Epithelial cell of proximal tubule (primary cell): ENCODE measurements around the gene STRN4. TPM values are rescaled to one million over a fixed set of nuclear protein-coding genes. Genes with fewer than 3 reads are reported as not detected.

Experiments
- DNase-seq: peaks from one replicate; pipeline ENCODE4 v3.0.0-alpha.2; 2011; ENCODE audit warnings: low read depth
- H3K4me3 ChIP-seq: 2 replicates; pipeline ENCODE4 v1.5.1; 2011; ENCODE audit warnings: low read depth, mild to moderate bottlenecking, low read length
- total RNA-seq: library from RNA; depleted of rRNA; stranded (reverse); fragments of >200 nt; gene quantifications from 2 replicates; pipeline ENCODE4 v1.2.3, GENCODE V29; 2015
- TF ChIP-seq, protein P1 (sequence below): conservative IDR thresholded peaks from 2 replicates; pipeline ENCODE4 v1.5.1; 2012; ENCODE audit warnings: low read depth, mild to moderate bottlenecking, low read length

Gene STRN4
- total RNA-seq, 1 donor from 2014 or later, result 62.1 TPM

- TF ChIP-seq, protein P1, sequence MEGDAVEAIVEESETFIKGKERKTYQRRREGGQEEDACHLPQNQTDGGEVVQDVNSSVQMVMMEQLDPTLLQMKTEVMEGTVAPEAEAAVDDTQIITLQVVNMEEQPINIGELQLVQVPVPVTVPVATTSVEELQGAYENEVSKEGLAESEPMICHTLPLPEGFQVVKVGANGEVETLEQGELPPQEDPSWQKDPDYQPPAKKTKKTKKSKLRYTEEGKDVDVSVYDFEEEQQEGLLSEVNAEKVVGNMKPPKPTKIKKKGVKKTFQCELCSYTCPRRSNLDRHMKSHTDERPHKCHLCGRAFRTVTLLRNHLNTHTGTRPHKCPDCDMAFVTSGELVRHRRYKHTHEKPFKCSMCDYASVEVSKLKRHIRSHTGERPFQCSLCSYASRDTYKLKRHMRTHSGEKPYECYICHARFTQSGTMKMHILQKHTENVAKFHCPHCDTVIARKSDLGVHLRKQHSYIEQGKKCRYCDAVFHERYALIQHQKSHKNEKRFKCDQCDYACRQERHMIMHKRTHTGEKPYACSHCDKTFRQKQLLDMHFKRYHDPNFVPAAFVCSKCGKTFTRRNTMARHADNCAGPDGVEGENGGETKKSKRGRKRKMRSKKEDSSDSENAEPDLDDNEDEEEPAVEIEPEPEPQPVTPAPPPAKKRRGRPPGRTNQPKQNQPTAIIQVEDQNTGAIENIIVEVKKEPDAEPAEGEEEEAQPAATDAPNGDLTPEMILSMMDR, result no peak
- DNase-seq, result no peak
- H3K4me3 ChIP-seq, result no peak overlapping the region
Observed at GRCh38 chr19:46737761-46738171, 8.5 kb downstream of the STRN4 start.

DNA sequence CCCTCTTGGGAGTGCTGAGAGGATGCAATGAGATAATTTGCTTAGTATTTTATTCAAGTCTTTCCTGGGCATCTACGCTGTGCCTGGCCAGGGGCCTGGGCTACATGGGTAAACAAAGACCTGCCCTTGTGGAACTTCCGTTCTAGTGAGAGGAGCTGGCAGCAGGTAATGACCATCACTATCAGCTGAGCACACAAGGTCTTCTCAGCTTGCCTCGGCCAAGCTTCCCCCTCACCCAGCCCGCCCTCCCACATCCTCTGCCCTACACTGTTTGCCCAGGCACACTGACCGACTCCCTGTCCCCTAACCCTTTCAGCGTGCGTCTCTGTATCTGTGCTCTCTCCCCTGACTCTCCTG, 9.0 kb downstream of the STRN4 start:
- TF ChIP-seq, protein P1, result no peak
- no peak overlapping the region for H3K4me3 ChIP-seq
- DNase-seq, result no peak

- DNase-seq, result no peak
- TF ChIP-seq, protein P1, result no peak
- H3K4me3 ChIP-seq, result no peak overlapping the region
Observed at GRCh38 chr19:46736531-46737297, 9.5 kb downstream of the STRN4 start.

- no peak for DNase-seq
- TF ChIP-seq, protein P1, result no peak
- no peak overlapping the region for H3K4me3 ChIP-seq
Observed at GRCh38 chr19:46733690-46734292, 12.5 kb downstream of the STRN4 start.

DNA sequence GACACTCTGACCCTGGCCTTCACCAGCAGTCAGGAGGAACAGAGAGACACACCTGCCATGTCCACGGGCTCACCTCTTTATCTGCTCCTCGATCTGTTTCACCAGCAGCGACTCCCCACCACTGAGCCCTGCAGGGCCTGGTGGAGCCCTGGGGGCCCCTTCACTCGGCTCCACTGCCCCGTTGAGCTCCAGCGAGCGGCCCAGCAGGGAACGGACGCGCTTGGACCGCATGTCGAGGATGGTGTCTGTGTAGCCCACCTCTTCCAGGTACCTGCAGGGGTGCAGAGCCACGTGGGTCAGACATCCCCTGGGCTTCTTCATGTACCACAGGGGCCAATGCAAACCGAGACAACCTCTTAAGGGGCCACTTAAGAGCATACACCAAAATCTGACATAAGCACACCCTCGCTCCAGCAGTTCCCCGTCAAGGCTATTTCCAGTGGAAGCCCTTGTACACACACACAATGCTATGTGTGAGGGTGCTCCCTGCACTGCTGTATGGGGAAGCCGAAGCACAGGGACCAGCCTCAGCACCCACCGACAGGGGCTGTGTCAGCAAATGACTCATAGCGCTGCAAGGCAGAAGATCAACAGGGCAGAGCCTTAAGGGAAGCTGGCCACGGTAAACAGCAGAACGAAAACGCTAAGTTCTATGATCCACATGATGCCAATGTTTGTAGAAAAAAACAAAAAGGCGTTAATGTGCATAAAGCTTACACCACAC, 13.1 kb downstream of the STRN4 start:
- no peak for DNase-seq
- no peak overlapping the region for H3K4me3 ChIP-seq
- TF ChIP-seq, protein P1, result no peak

- H3K4me3 ChIP-seq, result no peak overlapping the region
- TF ChIP-seq, protein P1, result no peak
- no peak for DNase-seq
Observed at GRCh38 chr19:46732172-46732938, 13.9 kb downstream of the STRN4 start.
